Activated T-helper 2 cell treated with anti-CD3 and anti-CD28 coated beads, Interferon-gamma antibody, Interleukin-2, Interleukin-4, amounts not matched to agents 10 μg/mL and 5 μg/mL and 100 μg/mL, durations not matched to agents 14 hours and 24 hours and 36 hours (primary cell): ENCODE data around the gene FAM162B. TPM values are rescaled to one million over a fixed set of nuclear protein-coding genes. Genes with fewer than 3 reads are reported as not detected.

Source experiments
- DNase-seq: peaks from one replicate; pipeline ENCODE4 v3.0.0; 2021; ENCODE audit warnings: low spot score
- H3K27ac Mint-ChIP-seq: one replicate; pipeline ENCODE4 v1.8.0; 2021; ENCODE audit warnings: mixed read lengths
- H3K27me3 Mint-ChIP-seq: one replicate; pipeline ENCODE4 v1.8.0; 2021; ENCODE audit warnings: low read depth, mixed read lengths
- H3K36me3 Mint-ChIP-seq: one replicate; pipeline ENCODE4 v1.8.0; 2021; ENCODE audit warnings: low read depth, mixed read lengths
- H3K4me1 Mint-ChIP-seq: one replicate; pipeline ENCODE4 v1.8.0; 2021; ENCODE audit warnings: low read depth, mixed read lengths
- H3K4me3 Mint-ChIP-seq: one replicate; pipeline ENCODE4 v1.8.0; 2021; ENCODE audit warnings: low read depth, mild to moderate bottlenecking, moderate library complexity, mixed read lengths
- H3K9me3 Mint-ChIP-seq: one replicate; pipeline ENCODE4 v1.8.0; 2021; ENCODE audit warnings: mixed read lengths
- intact Hi-C: fragments of 100-400 bp; cut with micrococcal nuclease; formaldehyde crosslinking; loops from one replicate; pipeline ENCODE4 v1.15.1; 2023
- total RNA-seq: library from RNA; stranded (reverse); gene quantifications from 2 replicates; pipeline ENCODE4 v1.2.3, GENCODE V29; 2022

Gene FAM162B
- not detected in 2 replicates for total RNA-seq

GRCh38 chr6:116764961-116765841, at the start of gene FAM162B:
Gene FAM162B (minus strand): TSS chr6:116765719. CDS start chr6:116765576, 143 bp downstream.
- peak within 1 kb of the TSS; percentile 64 for H3K4me3 Mint-ChIP-seq
- DNase-seq: no peak
- peaks cover 59% of the 10 kb centered on the region for H3K27me3 Mint-ChIP-seq
- H3K4me1 Mint-ChIP-seq: peaks cover 9% of the 10 kb centered on the region
- intact Hi-C loops: no loop called here
- H3K27ac Mint-ChIP-seq: no peak within 1 kb of the TSS
- H3K36me3 Mint-ChIP-seq: no peaks in the 10 kb centered on the region
- H3K9me3 Mint-ChIP-seq: no peaks in the 10 kb centered on the region

GRCh38 chr6:116812051-116812650, 46.6 kb upstream of the FAM162B start:
- H3K27me3 Mint-ChIP-seq: peaks cover 3% of the 10 kb centered on the region
- H3K4me3 Mint-ChIP-seq: no peak overlapping the region
- peaks cover 11% of the 10 kb centered on the region for H3K9me3 Mint-ChIP-seq
- intact Hi-C loops: no loop called here
- H3K4me1 Mint-ChIP-seq: no peaks in the 10 kb centered on the region
- no peak overlapping the region for H3K27ac Mint-ChIP-seq
- no peak for DNase-seq
- no peaks in the 10 kb centered on the region for H3K36me3 Mint-ChIP-seq

GRCh38 chr6:116801971-116802370, 36.5 kb upstream of the FAM162B start:
- Mint-ChIP-seq H3K4me3 (no peak overlapping the region), H3K27ac (no peak overlapping the region), H3K36me3 (no peaks in the 10 kb centered on the region), H3K4me1 (peaks cover 2% of the 10 kb centered on the region), H3K27me3 (peaks cover 7% of the 10 kb centered on the region), H3K9me3 (no peaks in the 10 kb centered on the region)
- no peak for DNase-seq
- intact Hi-C loops: no loop called here

GRCh38 chr6:116799945-116800344, 34.4 kb upstream of the FAM162B start:
- intact Hi-C loops: no loop called here
- no peak for DNase-seq
- Mint-ChIP-seq H3K27ac (no peak overlapping the region), H3K9me3 (no peaks in the 10 kb centered on the region), H3K4me3 (no peak overlapping the region), H3K27me3 (peaks cover 7% of the 10 kb centered on the region), H3K4me1 (peaks cover 2% of the 10 kb centered on the region), H3K36me3 (no peaks in the 10 kb centered on the region)

- no peak overlapping the region for H3K4me3 Mint-ChIP-seq
- H3K36me3 Mint-ChIP-seq: no peaks in the 10 kb centered on the region
- H3K27ac Mint-ChIP-seq: no peak overlapping the region
- peaks cover 7% of the 10 kb centered on the region for H3K27me3 Mint-ChIP-seq
- no peak for DNase-seq
- H3K9me3 Mint-ChIP-seq: no peaks in the 10 kb centered on the region
- H3K4me1 Mint-ChIP-seq: peaks cover 2% of the 10 kb centered on the region
- intact Hi-C loops: no loop called here
Observed at GRCh38 chr6:116797585-116797984, 32.1 kb upstream of the FAM162B start.

GRCh38 chr6:116793224-116793623, 27.7 kb upstream of the FAM162B start:
- intact Hi-C loops: no loop called here
- Mint-ChIP-seq H3K36me3 (no peaks in the 10 kb centered on the region), H3K9me3 (no peaks in the 10 kb centered on the region), H3K27me3 (no peaks in the 10 kb centered on the region), H3K4me1 (peaks cover 2% of the 10 kb centered on the region), H3K27ac (no peak overlapping the region), H3K4me3 (no peak overlapping the region)
- no peak for DNase-seq

- no peak overlapping the region for H3K4me3 Mint-ChIP-seq
- no peaks in the 10 kb centered on the region for H3K9me3 Mint-ChIP-seq
- peaks cover 7% of the 10 kb centered on the region for H3K27me3 Mint-ChIP-seq
- no peak overlapping the region for H3K27ac Mint-ChIP-seq
- H3K36me3 Mint-ChIP-seq: no peaks in the 10 kb centered on the region
- no peak for DNase-seq
- H3K4me1 Mint-ChIP-seq: no peaks in the 10 kb centered on the region
- intact Hi-C loops: no loop called here
Observed at GRCh38 chr6:116783852-116784251, 18.3 kb upstream of the FAM162B start.

DNA sequence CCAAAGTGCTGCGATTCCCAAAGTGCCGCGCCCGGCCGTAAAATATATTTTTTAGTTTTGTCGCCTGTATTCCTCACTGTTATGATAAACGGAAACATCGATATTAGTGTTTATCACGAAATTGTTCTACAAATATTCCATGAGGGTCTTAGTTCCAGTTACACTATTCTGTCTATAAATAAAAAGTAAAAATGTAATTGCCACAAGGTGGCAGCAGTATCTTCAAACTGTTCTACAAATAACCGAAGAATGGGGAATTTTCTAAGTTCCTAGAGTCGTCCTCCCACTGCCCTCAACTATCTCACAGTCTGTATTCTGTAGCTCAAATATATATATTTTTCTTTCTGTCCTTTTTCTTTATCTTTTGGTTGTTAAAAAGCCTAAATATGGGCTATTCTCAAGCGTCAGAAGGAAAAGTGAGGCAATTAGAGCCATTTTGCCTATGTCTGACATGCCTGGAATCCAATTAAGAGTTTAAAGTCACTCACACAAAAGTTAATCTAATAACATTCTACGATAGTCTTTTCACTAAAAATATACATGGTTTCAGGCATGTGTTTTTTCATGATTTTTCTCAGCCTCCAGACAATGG, 14.2 kb upstream of the FAM162B start:
- H3K36me3 Mint-ChIP-seq: no peaks in the 10 kb centered on the region
- DNase-seq: no peak
- no peaks in the 10 kb centered on the region for H3K9me3 Mint-ChIP-seq
- no peak overlapping the region for H3K4me3 Mint-ChIP-seq
- H3K27me3 Mint-ChIP-seq: peaks cover 5% of the 10 kb centered on the region
- intact Hi-C loops: loop anchor here (1.0 kb wide), 1 partner anchor 68 kb away; no protein-coding TSS in a partner anchor
- no peaks in the 10 kb centered on the region for H3K4me1 Mint-ChIP-seq
- no peak overlapping the region for H3K27ac Mint-ChIP-seq

GRCh38 chr6:116773886-116774285, 8.4 kb upstream of the FAM162B start:
- no peaks in the 10 kb centered on the region for H3K4me1 Mint-ChIP-seq
- DNase-seq: no peak
- intact Hi-C loops: no loop called here
- H3K9me3 Mint-ChIP-seq: no peaks in the 10 kb centered on the region
- H3K36me3 Mint-ChIP-seq: no peaks in the 10 kb centered on the region
- no peak overlapping the region for H3K4me3 Mint-ChIP-seq
- H3K27me3 Mint-ChIP-seq: peaks cover 9% of the 10 kb centered on the region
- H3K27ac Mint-ChIP-seq: no peak overlapping the region

- Mint-ChIP-seq H3K36me3 (no peaks in the 10 kb centered on the region), H3K9me3 (no peaks in the 10 kb centered on the region), H3K4me3 (no peak overlapping the region), H3K27me3 (peaks cover 15% of the 10 kb centered on the region), H3K4me1 (no peaks in the 10 kb centered on the region), H3K27ac (no peak overlapping the region)
- intact Hi-C loops: no loop called here
- DNase-seq: no peak
Observed at GRCh38 chr6:116772450-116772849, 6.9 kb upstream of the FAM162B start.

- intact Hi-C loops: no loop called here
- H3K36me3 Mint-ChIP-seq: no peaks in the 10 kb centered on the region
- no peaks in the 10 kb centered on the region for H3K9me3 Mint-ChIP-seq
- H3K27ac Mint-ChIP-seq: no peak overlapping the region
- no peak overlapping the region for H3K4me3 Mint-ChIP-seq
- H3K4me1 Mint-ChIP-seq: peaks cover 9% of the 10 kb centered on the region
- H3K27me3 Mint-ChIP-seq: peaks cover 48% of the 10 kb centered on the region
- no peak for DNase-seq
Observed at GRCh38 chr6:116767715-116768114, 2.2 kb upstream of the FAM162B start.

GRCh38 chr6:116766506-116767176, 1.1 kb upstream of the FAM162B start:
- intact Hi-C loops: no loop called here
- Mint-ChIP-seq H3K27ac (no peak overlapping the region), H3K4me1 (peaks cover 9% of the 10 kb centered on the region), H3K4me3 (no peak overlapping the region), H3K36me3 (no peaks in the 10 kb centered on the region), H3K9me3 (no peaks in the 10 kb centered on the region), H3K27me3 (peaks cover 55% of the 10 kb centered on the region)
- DNase-seq: no peak

DNA sequence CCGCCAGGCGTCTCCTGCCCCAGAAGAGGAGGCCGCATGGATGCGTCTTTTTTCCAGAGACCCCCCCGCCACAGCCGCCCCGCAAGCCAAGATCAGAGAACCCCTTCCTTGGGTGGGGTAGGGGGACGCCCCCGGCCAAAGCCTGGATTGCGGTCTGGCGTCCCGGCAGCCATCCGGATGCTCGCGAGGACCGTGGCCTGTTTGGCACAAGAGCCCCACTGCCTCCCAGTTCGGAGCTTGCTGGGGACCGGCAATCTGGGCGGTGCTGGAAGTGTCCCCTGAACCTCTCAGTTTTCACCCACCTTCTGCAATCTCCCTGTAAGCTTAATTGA, 924 bp downstream of the FAM162B start:
- no peak for DNase-seq
- peaks cover 9% of the 10 kb centered on the region for H3K4me1 Mint-ChIP-seq
- H3K27ac Mint-ChIP-seq: no peak overlapping the region
- peak overlapping the region; percentile 26 for H3K4me3 Mint-ChIP-seq
- H3K36me3 Mint-ChIP-seq: no peaks in the 10 kb centered on the region
- no peaks in the 10 kb centered on the region for H3K9me3 Mint-ChIP-seq
- H3K27me3 Mint-ChIP-seq: peaks cover 62% of the 10 kb centered on the region
- intact Hi-C loops: no loop called here
